Choroid plexus epithelial cell (primary cell): ENCODE measurements around the gene SRRM5.

Experiments used
- DNase-seq: peaks from one replicate; pipeline ENCODE4 v3.0.0-alpha.2; 2010; ENCODE audit warnings: low read depth
- H3K4me3 ChIP-seq: 2 replicates; pipeline ENCODE4 v1.5.1; 2011; ENCODE audit warnings: low read depth, mild to moderate bottlenecking, control low read depth, low read length, moderate library complexity
- TF ChIP-seq, protein P1 (sequence below): conservative IDR thresholded peaks from 2 replicates; pipeline ENCODE4 v1.5.1; 2011; ENCODE audit warnings: low read depth, mild to moderate bottlenecking, control low read depth, inconsistent platforms, low read length, moderate library complexity

SRRM5 gene

DNA sequence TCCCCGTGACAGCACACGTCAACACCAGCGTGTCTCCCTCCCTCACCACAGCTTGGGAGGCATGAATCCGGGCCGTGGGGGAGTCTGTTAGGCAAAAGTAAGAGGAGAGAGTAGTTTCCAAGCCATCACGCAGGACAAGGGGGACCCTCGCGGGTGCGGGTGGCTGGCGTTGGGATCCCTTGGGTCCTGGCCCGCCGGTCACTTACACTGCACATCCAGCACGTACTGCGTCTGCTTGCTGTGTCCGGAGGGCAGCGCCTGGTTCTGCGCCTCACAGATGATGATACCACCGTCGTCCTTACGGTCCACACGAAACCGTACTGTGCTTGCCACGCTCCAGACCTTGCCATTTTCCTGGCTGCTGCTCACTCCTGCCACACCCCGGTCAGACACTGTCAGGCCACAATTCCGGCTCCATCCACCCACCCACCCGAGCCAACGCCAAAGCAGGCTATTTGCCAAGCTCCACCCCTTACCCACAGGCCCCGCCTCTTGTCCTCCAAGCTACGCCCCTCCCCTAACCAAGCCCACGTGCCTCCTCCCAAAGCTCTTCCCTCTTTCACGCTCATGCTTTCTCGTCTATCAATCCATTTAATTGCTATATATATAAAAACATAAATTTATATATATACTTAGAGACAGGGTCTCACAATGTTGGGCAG lies 14.2 kb downstream of the SRRM5 start:
- DNase-seq = no peak
- TF ChIP-seq, protein P1, sequence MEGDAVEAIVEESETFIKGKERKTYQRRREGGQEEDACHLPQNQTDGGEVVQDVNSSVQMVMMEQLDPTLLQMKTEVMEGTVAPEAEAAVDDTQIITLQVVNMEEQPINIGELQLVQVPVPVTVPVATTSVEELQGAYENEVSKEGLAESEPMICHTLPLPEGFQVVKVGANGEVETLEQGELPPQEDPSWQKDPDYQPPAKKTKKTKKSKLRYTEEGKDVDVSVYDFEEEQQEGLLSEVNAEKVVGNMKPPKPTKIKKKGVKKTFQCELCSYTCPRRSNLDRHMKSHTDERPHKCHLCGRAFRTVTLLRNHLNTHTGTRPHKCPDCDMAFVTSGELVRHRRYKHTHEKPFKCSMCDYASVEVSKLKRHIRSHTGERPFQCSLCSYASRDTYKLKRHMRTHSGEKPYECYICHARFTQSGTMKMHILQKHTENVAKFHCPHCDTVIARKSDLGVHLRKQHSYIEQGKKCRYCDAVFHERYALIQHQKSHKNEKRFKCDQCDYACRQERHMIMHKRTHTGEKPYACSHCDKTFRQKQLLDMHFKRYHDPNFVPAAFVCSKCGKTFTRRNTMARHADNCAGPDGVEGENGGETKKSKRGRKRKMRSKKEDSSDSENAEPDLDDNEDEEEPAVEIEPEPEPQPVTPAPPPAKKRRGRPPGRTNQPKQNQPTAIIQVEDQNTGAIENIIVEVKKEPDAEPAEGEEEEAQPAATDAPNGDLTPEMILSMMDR = peak; percentile 13
- no peak overlapping the region for H3K4me3 ChIP-seq

- H3K4me3 ChIP-seq = no peak overlapping the region
- TF ChIP-seq, protein P1 = no peak
- no peak for DNase-seq
These were observed 14.9 kb downstream of the SRRM5 start for GRCh38 chr19:43626838-43627237.

DNA sequence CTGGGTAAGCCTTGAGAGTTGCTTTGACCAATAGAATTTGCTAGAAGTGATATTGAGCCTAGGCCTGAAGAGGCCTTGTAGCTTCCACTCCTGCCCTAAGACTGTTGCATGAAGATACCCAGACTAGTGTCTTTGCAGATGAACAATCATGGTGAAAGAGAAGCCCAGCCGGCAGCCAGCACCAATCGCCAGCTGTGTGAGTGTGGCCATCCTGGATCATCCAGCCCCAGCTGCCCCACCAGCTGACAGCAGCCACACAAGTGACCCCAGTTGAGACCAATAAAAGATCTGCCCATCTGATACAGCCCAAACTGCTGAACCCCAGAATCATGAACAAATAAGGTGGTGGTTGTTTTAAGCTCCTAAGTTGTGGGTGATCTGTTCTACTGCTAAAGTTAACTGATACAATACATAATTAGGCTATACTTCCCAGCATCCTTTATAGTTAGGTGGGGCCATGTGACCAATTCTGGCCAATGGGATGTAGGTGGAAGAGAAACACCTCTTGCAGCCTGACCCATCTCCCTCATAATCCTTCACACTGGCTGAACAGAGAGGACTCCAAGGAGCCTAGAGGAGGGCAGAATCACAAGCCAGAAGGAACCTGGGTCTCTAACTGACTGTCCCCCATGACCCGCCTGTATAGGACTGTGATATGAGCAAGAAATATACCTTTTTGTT lies 16.9 kb downstream of the SRRM5 start:
- no peak for DNase-seq
- TF ChIP-seq, protein P1 = no peak
- H3K4me3 ChIP-seq = no peak overlapping the region

DNA sequence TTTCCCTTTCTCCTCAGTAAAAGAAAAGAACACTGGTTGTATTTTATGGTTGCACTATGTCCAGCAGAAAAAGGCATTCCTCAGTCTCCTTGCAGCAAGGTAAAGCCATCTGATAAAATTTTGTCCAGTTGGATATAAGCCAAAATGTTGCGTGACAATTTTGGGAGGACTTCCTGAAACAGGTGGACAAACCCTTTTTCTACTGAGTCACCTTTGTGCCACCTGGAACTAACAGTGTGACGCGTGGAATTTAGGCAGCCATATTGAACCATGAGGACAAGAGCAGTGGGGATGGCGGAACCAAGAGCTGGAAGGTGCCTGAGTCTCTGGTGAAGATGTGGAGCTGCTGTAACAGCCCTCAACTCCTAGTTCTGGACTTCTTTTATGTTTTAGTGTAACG lies 19.6 kb downstream of the SRRM5 start:
- TF ChIP-seq, protein P1 = no peak
- no peak for DNase-seq
- no peak overlapping the region for H3K4me3 ChIP-seq

DNA sequence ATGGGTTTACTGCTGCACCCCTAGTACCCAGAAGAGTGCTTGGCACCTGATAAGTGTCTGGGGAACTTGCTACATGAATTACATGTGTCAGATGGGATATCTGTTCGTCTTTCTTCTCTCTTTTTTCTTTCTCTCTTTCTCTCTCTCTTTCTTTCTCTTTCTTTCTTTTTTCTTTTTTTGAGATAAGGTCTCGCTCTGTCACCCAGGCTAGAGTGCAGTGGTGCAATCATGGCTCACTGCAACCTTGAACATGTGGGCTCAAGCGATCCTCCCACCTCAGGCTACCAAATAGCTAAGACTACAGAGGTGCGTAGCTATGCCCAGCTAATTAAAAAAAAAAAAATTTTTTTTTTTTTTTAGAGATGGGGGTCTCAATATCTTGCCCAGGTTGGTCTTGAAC lies 21.6 kb downstream of the SRRM5 start:
- DNase-seq = no peak
- TF ChIP-seq, protein P1 = no peak

DNA sequence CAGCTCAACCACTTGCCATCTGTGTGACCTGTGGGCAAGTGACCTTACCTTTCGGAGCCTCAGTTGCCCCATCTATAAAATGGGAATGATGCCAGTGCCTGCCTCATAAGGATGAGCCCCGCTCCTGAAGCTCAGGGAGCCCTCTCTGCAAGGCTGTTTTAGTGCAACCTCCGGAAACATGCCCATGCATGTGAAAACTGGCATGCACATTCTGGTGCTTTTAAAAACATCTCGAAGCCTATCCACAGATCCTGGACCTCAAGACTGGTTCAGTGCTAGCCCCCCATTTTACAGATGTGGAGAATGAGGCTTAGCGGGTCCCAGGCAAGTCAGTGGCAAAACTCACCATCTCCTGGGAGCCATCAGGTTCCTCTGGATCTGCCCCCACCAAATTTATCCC lies 22.2 kb downstream of the SRRM5 start:
- H3K4me3 ChIP-seq = no peak overlapping the region
- no peak for DNase-seq
- TF ChIP-seq, protein P1 = no peak

More for the DNA sequence above, 21.6 kb downstream of the SRRM5 start:
- H3K4me3 ChIP-seq = no peak overlapping the region

DNA sequence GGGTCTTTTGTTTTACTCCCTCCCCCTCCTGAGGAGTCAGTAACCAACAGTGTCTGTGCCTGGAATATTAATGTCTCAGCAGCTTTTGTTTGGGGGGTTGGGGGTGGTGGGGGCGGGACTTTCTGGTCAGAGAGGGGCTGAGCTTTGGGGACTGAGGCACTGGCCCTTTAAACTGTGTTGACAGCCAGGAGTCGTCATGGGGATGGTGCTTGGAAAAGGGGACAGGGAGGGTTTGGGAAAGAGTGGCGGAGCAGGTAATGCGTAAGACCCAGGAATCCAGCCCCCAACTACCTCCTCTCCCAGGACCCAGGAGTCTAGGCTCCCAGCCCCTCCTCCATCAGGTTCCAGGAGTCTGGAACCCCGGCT lies 22.6 kb downstream of the SRRM5 start:
- DNase-seq = no peak
- TF ChIP-seq, protein P1 = no peak
- H3K4me3 ChIP-seq = peak overlapping the region; percentile 49
